Activated CD8-positive, alpha-beta T cell treated with anti-CD3 and anti-CD28 coated beads for 36 hours (primary cell): ENCODE measurements around the gene MPZL3. TPM values are rescaled to one million over a fixed set of nuclear protein-coding genes. Genes with fewer than 3 reads are reported as not detected.

Experiments used
- ATAC-seq: fragments of 200-7000 bp; cut with Tn5 transposase; one replicate; pipeline ENCODE4 v1.10.0; 2021; ENCODE audit warnings: mild to moderate bottlenecking, moderate library complexity
- CTCF ChIA-PET: fragments of 350-600 bp; sonication (Branson Sonifier 250); formaldehyde crosslinking; loops from one replicate; lab custom pipeline; 2021; ENCODE audit warnings: antibody characterized with exemption; lab: Charles Lee
- POLR2A ChIA-PET: fragments of 350-600 bp; sonication (Branson Sonifier 250); formaldehyde crosslinking; loops from one replicate; lab custom pipeline; 2021; ENCODE audit warnings: antibody characterized with exemption; lab: Charles Lee
- DNase-seq: peaks from one replicate; pipeline ENCODE4 v3.0.0-alpha.2; 2020
- H3K27ac Mint-ChIP-seq: one replicate; pipeline ENCODE4 v1.8.0; 2021; ENCODE audit warnings: mild to moderate bottlenecking, mixed read lengths
- H3K27me3 Mint-ChIP-seq: one replicate; pipeline ENCODE4 v1.8.0; 2021; ENCODE audit warnings: mixed read lengths
- H3K36me3 Mint-ChIP-seq: one replicate; pipeline ENCODE4 v1.8.0; 2021; ENCODE audit warnings: low read depth, mixed read lengths
- H3K4me1 Mint-ChIP-seq: one replicate; pipeline ENCODE4 v1.8.0; 2021; ENCODE audit warnings: low read depth, mixed read lengths
- H3K4me3 Mint-ChIP-seq: one replicate; pipeline ENCODE4 v1.8.0; 2021; ENCODE audit warnings: mild to moderate bottlenecking, moderate library complexity, mixed read lengths
- H3K9me3 Mint-ChIP-seq: one replicate; pipeline ENCODE4 v1.8.0; 2021; ENCODE audit warnings: mixed read lengths
- intact Hi-C: fragments of 100-400 bp; cut with micrococcal nuclease; formaldehyde crosslinking; loops from one replicate; pipeline ENCODE4 v1.10.0; 2022
- total RNA-seq, 2 experiments: library from RNA; stranded (reverse); gene quantifications; one replicate each; pipeline ENCODE4 v1.2.3, GENCODE V29; 2021
- TF ChIP-seq, protein P1 (sequence below): fragments of 200-600 bp; IDR thresholded peaks from one replicate; pipeline ENCODE4 v1.8.0; 2022; ENCODE audit warnings: antibody characterized with exemption, mild to moderate bottlenecking

Gene MPZL3
- total RNA-seq, 2 experiments from 2014 or later: 51.1 to 51.7 TPM

DNA sequence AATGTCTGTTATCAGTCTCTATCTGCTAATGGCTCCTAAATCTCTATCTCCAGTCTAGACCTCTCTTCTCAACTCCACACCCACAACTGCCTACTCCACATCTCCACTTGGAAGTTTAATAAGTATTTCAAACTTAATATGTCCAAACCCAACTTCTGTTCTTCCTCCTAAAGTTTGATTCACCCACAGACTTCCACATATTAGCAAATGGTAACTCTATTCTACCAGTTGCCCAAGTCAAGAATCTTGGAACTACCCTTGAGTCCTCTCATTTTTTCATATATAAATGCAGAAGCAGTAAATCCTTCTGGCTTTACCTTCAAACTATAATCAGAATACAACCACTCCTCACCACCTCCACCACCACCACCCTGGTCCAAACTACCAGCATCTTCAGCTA lies 20.7 kb downstream of the MPZL3 start:
- ChIA-PET CTCF (interaction anchor here (1.2 to 1.4 kb wide), 2 partner anchors 19 to 33 kb away, joined by 3 to 6 read pairs; no protein-coding TSS in a partner anchor), POLR2A (interaction anchor here (1.0 to 6.7 kb wide), 4 partner anchors 10 to 75 kb away, joined by 3 to 71 read pairs (median 32); no protein-coding TSS in a partner anchor)
- Mint-ChIP-seq H3K27me3 (no peaks in the 10 kb centered on the region), H3K9me3 (peaks cover 2% of the 10 kb centered on the region), H3K4me1 (peaks cover 29% of the 10 kb centered on the region), H3K27ac (no peak overlapping the region), H3K36me3 (peaks cover 61% of the 10 kb centered on the region), H3K4me3 (no peak overlapping the region)
- TF ChIP-seq, protein P1, sequence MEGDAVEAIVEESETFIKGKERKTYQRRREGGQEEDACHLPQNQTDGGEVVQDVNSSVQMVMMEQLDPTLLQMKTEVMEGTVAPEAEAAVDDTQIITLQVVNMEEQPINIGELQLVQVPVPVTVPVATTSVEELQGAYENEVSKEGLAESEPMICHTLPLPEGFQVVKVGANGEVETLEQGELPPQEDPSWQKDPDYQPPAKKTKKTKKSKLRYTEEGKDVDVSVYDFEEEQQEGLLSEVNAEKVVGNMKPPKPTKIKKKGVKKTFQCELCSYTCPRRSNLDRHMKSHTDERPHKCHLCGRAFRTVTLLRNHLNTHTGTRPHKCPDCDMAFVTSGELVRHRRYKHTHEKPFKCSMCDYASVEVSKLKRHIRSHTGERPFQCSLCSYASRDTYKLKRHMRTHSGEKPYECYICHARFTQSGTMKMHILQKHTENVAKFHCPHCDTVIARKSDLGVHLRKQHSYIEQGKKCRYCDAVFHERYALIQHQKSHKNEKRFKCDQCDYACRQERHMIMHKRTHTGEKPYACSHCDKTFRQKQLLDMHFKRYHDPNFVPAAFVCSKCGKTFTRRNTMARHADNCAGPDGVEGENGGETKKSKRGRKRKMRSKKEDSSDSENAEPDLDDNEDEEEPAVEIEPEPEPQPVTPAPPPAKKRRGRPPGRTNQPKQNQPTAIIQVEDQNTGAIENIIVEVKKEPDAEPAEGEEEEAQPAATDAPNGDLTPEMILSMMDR: no peak
- intact Hi-C loops: no loop called here
- DNase-seq (no peak), ATAC-seq (no peak)

DNA sequence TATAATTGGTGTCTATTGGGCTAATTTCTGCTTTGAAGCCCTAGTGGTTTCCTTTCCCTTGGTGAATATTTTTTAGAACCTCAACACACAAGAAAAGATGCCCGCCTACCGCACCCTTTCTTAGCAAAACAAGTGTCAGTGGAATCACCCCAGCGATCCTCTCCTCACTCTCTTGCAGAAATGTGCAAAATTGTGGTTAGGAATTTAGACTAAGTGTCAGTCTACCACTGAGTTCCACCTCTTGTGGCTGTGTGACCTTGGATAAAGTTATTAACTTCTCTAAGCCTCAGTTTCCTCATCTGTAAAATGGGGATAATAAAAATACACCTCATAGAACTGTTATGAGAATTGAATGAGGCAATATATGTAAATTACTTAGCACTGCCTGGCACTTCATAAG lies 22.1 kb downstream of the MPZL3 start:
- Mint-ChIP-seq H3K4me3 (no peak overlapping the region), H3K27ac (no peak overlapping the region), H3K36me3 (peaks cover 63% of the 10 kb centered on the region), H3K4me1 (peaks cover 34% of the 10 kb centered on the region), H3K27me3 (no peaks in the 10 kb centered on the region), H3K9me3 (peaks cover 10% of the 10 kb centered on the region)
- no peak for ATAC-seq
- intact Hi-C loops: no loop called here
- ChIA-PET CTCF (interaction anchor here (1.3 to 2.1 kb wide), 3 partner anchors 9 to 32 kb away, joined by 3 to 15 read pairs (median 4); no protein-coding TSS in a partner anchor), POLR2A (interaction anchor here (0.8 to 6.7 kb wide), 10 partner anchors 9 to 61 kb away, joined by 3 to 71 read pairs (median 4); partner anchors contain the start of gene MPZL3)
- peak; percentile 74 for DNase-seq
- TF ChIP-seq, protein P1: no peak

DNA sequence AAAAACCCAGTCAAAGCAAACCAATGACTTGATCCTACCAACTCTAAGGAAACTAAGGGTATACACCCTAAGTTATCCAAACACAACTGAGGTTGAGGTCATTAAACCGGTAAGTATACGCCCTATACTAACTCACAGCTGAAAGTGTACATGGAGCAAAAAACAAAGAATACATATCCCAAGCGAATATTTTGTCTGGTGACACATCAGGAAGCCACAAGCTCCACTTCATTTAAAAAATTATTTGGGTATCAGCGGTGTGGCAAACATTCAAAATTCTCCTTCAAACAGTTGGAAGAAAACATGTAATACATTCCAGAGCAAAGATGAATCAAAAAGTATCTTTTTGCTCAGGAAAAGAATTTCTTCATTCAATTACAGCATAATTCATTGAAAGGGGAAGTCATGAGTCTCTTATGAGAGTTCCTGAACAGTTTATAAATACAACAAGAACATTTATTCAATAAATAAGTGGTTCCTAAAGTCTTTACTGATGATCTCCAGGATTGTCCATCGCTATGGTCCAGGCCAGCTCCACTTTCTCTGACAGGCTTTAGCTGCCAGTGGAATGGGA lies 22.8 kb downstream of the MPZL3 start:
- CTCF ChIA-PET: interaction anchor here (0.9 to 2.1 kb wide), 4 partner anchors 10 to 31 kb away, joined by 3 to 15 read pairs (median 4); no protein-coding TSS in a partner anchor
- H3K36me3 Mint-ChIP-seq: peaks cover 63% of the 10 kb centered on the region
- H3K27me3 Mint-ChIP-seq: no peaks in the 10 kb centered on the region
- peaks cover 39% of the 10 kb centered on the region for H3K4me1 Mint-ChIP-seq
- peaks cover 11% of the 10 kb centered on the region for H3K9me3 Mint-ChIP-seq
- H3K4me3 Mint-ChIP-seq: peak overlapping the region; percentile 24
- no peak overlapping the region for H3K27ac Mint-ChIP-seq
- POLR2A ChIA-PET: interaction anchor here (0.9 to 6.7 kb wide), 10 partner anchors 8 to 153 kb away, joined by 3 to 71 read pairs (median 4); partner anchors contain the start of gene MPZL3
- TF ChIP-seq, protein P1: no peak
- no peak for ATAC-seq
- no peak for DNase-seq
- intact Hi-C loops: no loop called here

DNA sequence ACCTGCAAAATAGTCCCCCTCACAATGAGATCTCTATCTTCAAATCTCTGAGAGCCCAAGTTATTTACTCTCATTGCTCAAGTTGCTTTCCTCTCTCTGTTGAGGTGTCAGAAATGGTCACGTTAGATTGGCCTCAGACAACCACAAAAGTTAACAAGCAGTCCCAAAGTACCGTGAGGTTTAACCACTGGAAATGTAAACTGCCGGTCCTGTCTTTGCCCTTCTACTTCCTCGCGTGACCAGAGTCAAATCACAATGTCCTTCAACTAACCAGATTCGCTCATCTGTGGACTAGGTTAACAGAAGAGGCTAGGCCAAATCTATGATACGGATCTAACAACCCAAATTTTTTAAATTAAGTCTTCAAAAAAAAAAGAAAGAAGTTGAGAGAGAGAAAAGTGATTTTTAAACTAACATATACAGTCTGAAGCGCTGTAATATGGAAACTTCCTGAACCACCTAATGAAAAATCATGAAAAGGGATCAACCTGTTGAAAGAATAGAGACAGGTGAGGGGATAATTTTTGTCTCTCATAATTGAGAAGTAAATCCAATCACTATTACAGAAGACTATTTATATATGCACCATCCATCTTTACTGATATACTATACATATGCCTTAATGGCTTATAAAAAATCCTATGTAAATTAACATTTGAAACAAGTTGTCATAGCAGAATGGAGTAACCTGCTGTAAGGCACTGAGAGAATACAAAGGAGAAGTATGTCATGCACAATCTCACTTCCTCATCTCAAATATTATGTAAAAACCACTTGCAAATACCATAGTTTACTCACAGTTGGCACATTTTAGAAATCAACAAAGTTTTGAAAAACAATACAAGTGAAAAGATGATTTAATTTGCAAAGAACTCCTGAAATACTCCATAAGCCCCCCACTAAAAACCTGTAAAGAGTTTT lies 24.0 kb downstream of the MPZL3 start:
- peaks cover 11% of the 10 kb centered on the region for H3K9me3 Mint-ChIP-seq
- DNase-seq: peak; percentile 60
- POLR2A ChIA-PET: interaction anchor here (1.2 to 19.8 kb wide), 10 partner anchors 9 to 118 kb away, joined by 3 to 364 read pairs (median 66); partner anchors contain the start of genes CD3E and MPZL3
- intact Hi-C loops: loop anchor here (2.0 kb wide), 1 partner anchor 13 kb away; no protein-coding TSS in a partner anchor
- H3K4me3 Mint-ChIP-seq: peak overlapping the region; percentile 52
- no peaks in the 10 kb centered on the region for H3K27me3 Mint-ChIP-seq
- CTCF ChIA-PET: interaction anchor here (1.0 to 4.3 kb wide), 3 partner anchors 10 to 30 kb away, joined by 3 to 41 read pairs (median 7); no protein-coding TSS in a partner anchor
- H3K4me1 Mint-ChIP-seq: peaks cover 39% of the 10 kb centered on the region
- peaks cover 60% of the 10 kb centered on the region for H3K36me3 Mint-ChIP-seq
- TF ChIP-seq, protein P1: no peak
- no peak overlapping the region for H3K27ac Mint-ChIP-seq
- peak; percentile 2 for ATAC-seq
